Measurements from ENCODE around the gene AKAP7. TPM values are rescaled to one million over a fixed set of nuclear protein-coding genes. Genes with fewer than 3 reads are reported as not detected.

The AKAP7 gene
- polyA plus RNA-seq, 3 donors, result 2.4 to 4.9 (median 3.4) TPM

GRCh38 chr6:131156411-131156810 is 21.1 kb downstream of the AKAP7 start:
- no peak for DNase-seq
- H3K9me3 ChIP-seq (replicated peaks in 1 of 2; ENCODE audit: control insufficient read depth in 1 of 2, insufficient read depth in 1 of 2, low read length in 2 of 2), result no peaks in the 10 kb centered on the region
- H3K27me3 ChIP-seq (ENCODE audit: control insufficient read depth in 2 of 2, insufficient read depth in 2 of 2, low read length in 2 of 2), result no peaks in the 10 kb centered on the region
- no CpG with 5 or more reads among the region's 2 CpGs for WGBS (ENCODE audit: insufficient coverage)
- H2AFZ ChIP-seq (ENCODE audit: insufficient read depth, low read depth, low read length, poor library complexity, severe bottlenecking), result no peak overlapping the region
- no peak for TF ChIP-seq CTCF (IDR thresholded peaks at IDR 0.05)
- no peak overlapping the region for H3K4me3 ChIP-seq (replicated peaks in 1 of 3; ENCODE audit: low read depth in 2 of 3, low read length in 3 of 3)
- Mint-ChIP-seq H3K4me1 (no peaks in the 10 kb centered on the region), H3K4me3 (no peak overlapping the region), H3K9me3 (no peaks in the 10 kb centered on the region), H3K27me3 (ENCODE audit: low read depth in 3 of 3) (peaks cover 0 to 1% (median 0%) of the 10 kb centered on the region in 3 donors), H3K27ac (no peak overlapping the region), H3K36me3 (peaks cover 11 to 16% of the 10 kb centered on the region in 2 donors)
- intact Hi-C loops (cut with micrococcal nuclease), result no loop called here
- H3K4me2 ChIP-seq (replicated peaks; ENCODE audit: extremely low read depth, low read length, poor library complexity, severe bottlenecking), result no peak overlapping the region
- no peaks in the 10 kb centered on the region for H3K79me2 ChIP-seq (ENCODE audit: insufficient read depth, low read length)
- no peak overlapping the region for H3K27ac ChIP-seq (ENCODE audit: low read depth in 1 of 2, low read length in 2 of 2)
- no peak overlapping the region for H3K9ac ChIP-seq (ENCODE audit: insufficient read depth, low read length, poor library complexity, severe bottlenecking)
- no peaks in the 10 kb centered on the region for H3K36me3 ChIP-seq (replicated peaks in 1 of 2; ENCODE audit: control insufficient read depth in 1 of 2, insufficient read depth in 2 of 2, low read length in 2 of 2)
- H3K4me1 ChIP-seq (ENCODE audit: control insufficient read depth in 1 of 2, insufficient read depth in 2 of 2, low read length in 2 of 2), result no peaks in the 10 kb centered on the region
- H4K20me1 ChIP-seq (ENCODE audit: insufficient read depth, low read length), result no peaks in the 10 kb centered on the region

- H3K4me3 Mint-ChIP-seq, result no peak overlapping the region
- H2AFZ ChIP-seq (ENCODE audit: insufficient read depth, low read depth, low read length, poor library complexity, severe bottlenecking), result no peak overlapping the region
- H3K4me1 Mint-ChIP-seq, result no peaks in the 10 kb centered on the region
- no peak overlapping the region for H3K4me3 ChIP-seq (replicated peaks in 1 of 3; ENCODE audit: low read depth in 2 of 3, low read length in 3 of 3)
- no peak overlapping the region for H3K4me2 ChIP-seq (replicated peaks; ENCODE audit: extremely low read depth, low read length, poor library complexity, severe bottlenecking)
- H3K9me3 ChIP-seq (replicated peaks in 1 of 2; ENCODE audit: control insufficient read depth in 1 of 2, insufficient read depth in 1 of 2, low read length in 2 of 2), result no peaks in the 10 kb centered on the region
- DNase-seq, result no peak
- no CpG with 5 or more reads among the region's 2 CpGs for WGBS (ENCODE audit: insufficient coverage)
- H3K9ac ChIP-seq (ENCODE audit: insufficient read depth, low read length, poor library complexity, severe bottlenecking), result no peak overlapping the region
- no peak overlapping the region for H3K27ac Mint-ChIP-seq
- no peaks in the 10 kb centered on the region for H3K27me3 Mint-ChIP-seq (ENCODE audit: low read depth in 3 of 3)
- H3K36me3 ChIP-seq (replicated peaks in 1 of 2; ENCODE audit: control insufficient read depth in 1 of 2, insufficient read depth in 2 of 2, low read length in 2 of 2), result peaks cover 0 to 8% of the 10 kb centered on the region in 2 donors
- no peak for TF ChIP-seq CTCF (IDR thresholded peaks at IDR 0.05)
- H3K9me3 Mint-ChIP-seq, result no peaks in the 10 kb centered on the region
- peaks cover 11 to 26% of the 10 kb centered on the region in 2 donors for H3K36me3 Mint-ChIP-seq
- no peaks in the 10 kb centered on the region for H3K27me3 ChIP-seq (ENCODE audit: control insufficient read depth in 2 of 2, insufficient read depth in 2 of 2, low read length in 2 of 2)
- H3K4me1 ChIP-seq (ENCODE audit: control insufficient read depth in 1 of 2, insufficient read depth in 2 of 2, low read length in 2 of 2), result no peaks in the 10 kb centered on the region
- intact Hi-C loops (cut with micrococcal nuclease), result no loop called here
- no peaks in the 10 kb centered on the region for H4K20me1 ChIP-seq (ENCODE audit: insufficient read depth, low read length)
- H3K27ac ChIP-seq (ENCODE audit: low read depth in 1 of 2, low read length in 2 of 2), result no peak overlapping the region
- no peaks in the 10 kb centered on the region for H3K79me2 ChIP-seq (ENCODE audit: insufficient read depth, low read length)
Observed at GRCh38 chr6:131159578-131159977, 24.3 kb downstream of the AKAP7 start.

Data from CD14-positive monocyte (primary cell).